22Rv1 (cell line): ENCODE measurements around the gene TNXB.
A peak's percentile ranks its signal among the peaks of the same experiment; 100 is the strongest.

Experiments used
- H3K27ac ChIP-seq: fragments of 450-650 bp; 2 replicates; pipeline ENCODE4 v1.5.1; 2017
- ZFX ChIP-seq: fragments of 450-650 bp; IDR thresholded peaks from 2 replicates; pipeline ENCODE4 v1.6.1; 2017; ENCODE audit warnings: antibody characterized with exemption, borderline replicate concordance
- TF ChIP-seq, protein P1 (sequence below): fragments of 450-650 bp; IDR thresholded peaks from 2 replicates; pipeline ENCODE4 v1.5.1; 2017; ENCODE audit warnings: mild to moderate bottlenecking

TNXB gene

DNA sequence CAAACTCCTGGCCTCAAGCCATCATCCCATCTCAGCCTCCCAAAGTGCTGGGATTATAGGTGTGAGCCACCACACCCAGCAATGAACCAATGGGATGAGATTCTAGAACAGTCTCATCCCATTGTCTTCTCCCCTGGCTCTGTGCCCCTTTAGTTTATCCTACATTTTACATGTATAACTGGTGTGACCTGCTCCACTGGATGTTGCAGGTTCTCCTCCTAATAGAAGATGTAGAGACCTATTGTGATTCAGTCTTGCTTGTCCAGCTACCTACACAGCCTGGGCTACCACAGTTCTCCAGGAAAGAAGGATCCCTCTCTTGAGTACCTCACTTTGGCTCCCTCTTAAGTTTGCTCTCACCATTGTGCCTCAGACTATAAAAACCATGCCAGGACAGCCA, 23.0 kb upstream of the TNXB start:
- H3K27ac ChIP-seq, result peak overlapping the region; percentile 86
- no peak for TF ChIP-seq ZFX
- TF ChIP-seq, protein P1, sequence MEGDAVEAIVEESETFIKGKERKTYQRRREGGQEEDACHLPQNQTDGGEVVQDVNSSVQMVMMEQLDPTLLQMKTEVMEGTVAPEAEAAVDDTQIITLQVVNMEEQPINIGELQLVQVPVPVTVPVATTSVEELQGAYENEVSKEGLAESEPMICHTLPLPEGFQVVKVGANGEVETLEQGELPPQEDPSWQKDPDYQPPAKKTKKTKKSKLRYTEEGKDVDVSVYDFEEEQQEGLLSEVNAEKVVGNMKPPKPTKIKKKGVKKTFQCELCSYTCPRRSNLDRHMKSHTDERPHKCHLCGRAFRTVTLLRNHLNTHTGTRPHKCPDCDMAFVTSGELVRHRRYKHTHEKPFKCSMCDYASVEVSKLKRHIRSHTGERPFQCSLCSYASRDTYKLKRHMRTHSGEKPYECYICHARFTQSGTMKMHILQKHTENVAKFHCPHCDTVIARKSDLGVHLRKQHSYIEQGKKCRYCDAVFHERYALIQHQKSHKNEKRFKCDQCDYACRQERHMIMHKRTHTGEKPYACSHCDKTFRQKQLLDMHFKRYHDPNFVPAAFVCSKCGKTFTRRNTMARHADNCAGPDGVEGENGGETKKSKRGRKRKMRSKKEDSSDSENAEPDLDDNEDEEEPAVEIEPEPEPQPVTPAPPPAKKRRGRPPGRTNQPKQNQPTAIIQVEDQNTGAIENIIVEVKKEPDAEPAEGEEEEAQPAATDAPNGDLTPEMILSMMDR, result no peak

DNA sequence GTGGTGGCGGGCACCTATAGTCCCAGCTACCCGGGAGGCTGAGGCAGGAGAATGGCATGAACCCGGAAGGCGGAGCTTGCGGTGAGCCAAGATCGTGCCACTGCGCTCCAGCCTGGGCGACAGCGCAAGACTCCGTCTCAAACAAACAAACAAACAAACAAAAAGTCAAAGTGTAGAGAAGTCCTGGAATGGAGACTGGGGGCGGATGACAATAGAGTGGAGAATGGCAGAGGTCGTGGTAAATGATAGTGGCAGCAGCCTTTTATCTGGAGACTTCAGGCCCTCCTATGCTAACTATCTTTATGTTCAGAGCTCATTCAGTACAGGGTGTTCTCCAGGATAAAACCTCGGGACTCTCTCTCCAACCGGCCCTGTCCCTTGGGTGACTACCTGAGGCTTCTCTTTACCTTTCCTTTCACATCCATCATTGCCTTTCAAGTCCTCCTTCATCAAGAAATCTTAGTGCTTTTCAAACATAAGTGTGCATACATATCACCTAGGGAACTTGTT, 22.4 kb upstream of the TNXB start:
- peak overlapping the region; percentile 86 for H3K27ac ChIP-seq
- no peak for TF ChIP-seq ZFX
- TF ChIP-seq, protein P1, result no peak

DNA sequence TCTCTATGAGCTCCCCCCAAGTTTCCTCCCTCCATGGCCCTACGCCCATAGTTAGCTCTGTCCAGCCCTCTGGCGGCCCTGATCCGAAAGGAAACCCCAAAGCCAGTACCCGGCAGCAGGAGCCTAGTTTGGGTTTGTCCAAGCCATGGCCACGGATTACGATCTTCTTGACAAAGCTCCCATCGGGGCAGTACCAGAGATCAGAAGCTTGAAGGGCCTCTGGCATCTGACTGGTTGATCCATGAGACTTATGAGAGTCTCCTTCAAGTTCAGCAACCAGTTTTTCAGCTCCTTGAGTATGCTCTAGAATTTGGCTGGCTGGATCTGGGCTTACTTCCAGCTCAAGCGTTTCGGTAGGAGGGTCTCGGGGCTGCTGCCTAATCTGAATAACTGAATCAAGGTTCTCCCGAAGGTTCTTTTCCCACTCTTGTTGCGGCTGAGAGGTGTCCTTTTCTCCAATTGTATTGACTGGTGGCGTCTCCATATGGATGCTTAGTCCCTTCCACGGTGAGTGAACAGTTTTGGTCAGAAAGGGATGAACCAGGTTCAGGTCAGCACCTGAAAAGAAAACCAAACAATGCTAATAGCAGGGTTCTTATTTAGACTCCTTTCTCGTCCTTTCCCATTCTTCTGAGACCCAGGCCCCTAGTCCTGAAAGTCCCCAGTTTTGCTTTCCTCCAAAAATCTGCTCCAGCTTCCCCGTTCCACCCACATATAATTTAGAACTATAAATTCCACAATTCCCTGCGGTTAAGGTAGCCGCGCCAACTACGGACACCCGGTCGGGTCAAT, 20.4 kb upstream of the TNXB start:
- TF ChIP-seq ZFX, result no peak
- TF ChIP-seq, protein P1, result no peak
- peak overlapping the region; percentile 86 for H3K27ac ChIP-seq

DNA sequence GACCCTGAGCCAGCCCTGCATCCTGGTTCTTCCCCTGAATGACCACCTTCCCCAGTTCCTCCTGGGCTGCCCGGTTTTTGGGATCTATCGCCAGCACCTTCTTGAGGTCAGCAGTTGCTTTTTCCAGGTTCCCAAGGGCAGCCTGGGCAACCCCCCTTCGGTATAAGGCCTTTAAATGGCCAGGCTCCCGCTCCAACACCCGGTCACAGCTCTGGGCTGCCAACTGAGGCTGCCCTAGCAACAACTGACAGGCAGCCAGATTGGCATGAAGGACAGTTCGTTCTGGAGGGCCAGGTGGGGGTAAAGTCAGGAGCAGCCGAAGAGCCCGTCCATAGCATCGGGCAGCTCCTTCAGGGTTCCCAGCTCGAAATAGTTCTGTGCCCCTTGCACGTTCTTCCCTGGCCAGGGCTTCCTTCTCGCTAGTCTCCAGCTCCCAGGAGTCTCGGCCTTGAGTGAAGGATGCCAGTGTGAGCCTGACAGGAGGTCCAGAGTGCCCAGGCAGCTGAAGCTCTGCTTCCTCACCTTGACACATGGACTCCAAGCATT, 19.7 kb upstream of the TNXB start:
- TF ChIP-seq ZFX, result no peak
- TF ChIP-seq, protein P1, result no peak
- H3K27ac ChIP-seq, result peak overlapping the region; percentile 86

DNA sequence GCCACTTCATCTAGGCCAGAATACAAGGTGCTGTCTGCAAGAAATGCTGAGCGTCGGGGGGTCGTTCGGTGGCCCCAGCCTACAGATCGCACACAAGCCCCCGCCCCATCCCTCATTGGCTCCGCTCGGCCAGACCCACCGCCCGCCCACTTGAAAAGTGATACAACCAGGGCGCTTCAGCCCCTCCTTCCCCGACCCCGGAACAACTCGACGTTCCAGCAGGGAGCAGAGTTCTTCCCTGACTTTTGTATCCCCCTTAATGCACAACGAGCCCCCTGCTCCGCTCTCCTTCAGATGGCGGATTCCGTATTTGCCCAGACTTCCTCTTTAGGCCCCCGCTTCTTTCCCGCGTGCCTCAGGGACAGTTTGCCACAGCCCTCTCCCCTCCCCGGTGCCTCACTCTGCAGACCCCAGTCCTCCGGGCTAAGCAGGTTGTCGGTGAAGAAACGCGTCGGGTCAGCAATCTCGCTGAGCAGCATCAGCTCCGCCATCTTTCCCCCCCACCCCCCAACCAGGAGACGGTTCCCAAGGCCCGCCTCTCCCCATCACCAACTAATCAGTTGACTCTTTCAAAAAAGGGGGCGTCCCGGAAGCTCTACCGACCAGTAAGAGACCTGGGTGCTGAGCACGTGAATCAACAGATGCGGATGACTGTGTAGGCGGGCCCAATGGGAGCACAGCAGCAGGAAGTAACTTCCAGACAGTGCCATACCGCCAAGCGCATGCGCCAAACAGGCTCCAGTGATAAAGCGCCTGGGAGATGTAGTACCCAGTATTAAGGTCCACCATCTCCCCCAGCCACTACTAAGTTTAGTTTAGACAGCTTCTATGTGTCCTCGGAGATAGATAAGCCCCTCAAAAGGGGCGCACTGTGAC, 18.8 kb upstream of the TNXB start, which contains the start of gene ATF6B:
TSS of gene ATF6B (minus strand) at position 530 of the 876 bp plus-strand sequence. CDS start at position 491, 39 bp downstream.
- TF ChIP-seq ZFX, result no peak
- TF ChIP-seq, protein P1, result no peak
- H3K27ac ChIP-seq, result peak within 1 kb of the TSS; percentile 86

DNA sequence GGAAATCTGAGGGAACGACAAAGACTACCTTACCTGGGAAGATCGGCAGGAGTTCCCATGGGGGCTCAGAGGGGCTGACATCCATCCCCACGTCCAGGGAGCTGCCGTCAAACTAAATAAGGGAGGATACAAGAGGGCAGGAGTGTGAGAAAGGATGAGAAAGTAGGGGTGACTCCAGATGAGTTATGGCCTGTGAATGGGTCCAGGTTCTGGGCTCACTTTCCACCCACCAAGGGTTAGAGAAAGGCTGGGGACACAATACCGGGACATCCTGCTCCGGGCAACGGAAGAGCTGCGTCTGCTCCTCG, 18.2 kb upstream of the TNXB start:
- H3K27ac ChIP-seq, result peak overlapping the region; percentile 86
- TF ChIP-seq, protein P1, result no peak
- TF ChIP-seq ZFX, result no peak
